Lung (tissue), 12 donors: ENCODE results near the gene GCNA. TPM values are rescaled to one million over a fixed set of nuclear protein-coding genes. Genes with fewer than 3 reads are reported as not detected.

Experiments used
- ATAC-seq: fragments of 200-7000 bp; cut with Tn5 transposase; one replicate; pipeline ENCODE4 v1.9.1; 2020; ENCODE audit warnings: moderate number of reproducible peaks; ENCODE audit not compliant: insufficient read depth, low FRiP score
- DNase-seq, 3 donors: peaks; one replicate each; pipeline ENCODE4 v3.0.0-alpha.2; 2013 to 2017
- H3K27ac ChIP-seq, 2 donors: one replicate each; pipeline ENCODE4 v1.5.1; 2013; ENCODE audit warnings: mild to moderate bottlenecking in 2 of 2, moderate library complexity in 2 of 2, control low read depth in 1 of 2, inconsistent platforms in 1 of 2, low read depth in 1 of 2, low read length in 1 of 2
- H3K27me3 ChIP-seq, 3 donors: one replicate each; pipeline ENCODE4 v1.5.1; 2013; ENCODE audit warnings: low read length in 2 of 3; ENCODE audit not compliant: control insufficient read depth in 3 of 3, insufficient read depth in 3 of 3
- H3K36me3 ChIP-seq, 4 donors: one replicate each; pipeline ENCODE4 v1.5.1; 2013; ENCODE audit warnings: low read length in 4 of 4, mild to moderate bottlenecking in 1 of 4, moderate library complexity in 1 of 4; ENCODE audit not compliant: control insufficient read depth in 4 of 4, insufficient read depth in 4 of 4
- H3K4me1 ChIP-seq, 5 donors: one replicate each; pipeline ENCODE4 v1.5.1; 2013; ENCODE audit warnings: low read length in 5 of 5, mild to moderate bottlenecking in 2 of 5, moderate library complexity in 1 of 5; ENCODE audit not compliant: control insufficient read depth in 5 of 5, insufficient read depth in 5 of 5
- H3K4me3 ChIP-seq: one replicate; pipeline ENCODE4 v1.5.1; 2013; ENCODE audit warnings: mild to moderate bottlenecking, control low read depth, moderate library complexity
- H3K9ac ChIP-seq, 2 donors: one replicate each; pipeline ENCODE4 v1.5.1; 2013; ENCODE audit warnings: low read length in 2 of 2, control low read depth in 1 of 2; ENCODE audit not compliant: insufficient read depth in 1 of 2
- H3K9me3 ChIP-seq, 4 donors: one replicate each; pipeline ENCODE4 v1.5.1; 2013; ENCODE audit warnings: low read length in 3 of 4, mild to moderate bottlenecking in 1 of 4, moderate library complexity in 1 of 4; ENCODE audit not compliant: control insufficient read depth in 4 of 4, insufficient read depth in 3 of 4
- WGBS, 2 donors: extraction: QIAGEN DNeasy Blood & Tissue Kit; methylation state at CpG; one replicate each; pipeline ENCODE4 v1.1.7; 2013; 5-methylcytosine and 5-hydroxymethylcytosine counted together
- polyA plus RNA-seq, 2 donors: library from polyadenylated mRNA; stranded (reverse); fragments of 200-250 nt; gene quantifications; one replicate each; pipeline ENCODE4 v1.2.1, GENCODE V29; 2013
- total RNA-seq, 2 donors: library from RNA; depleted of rRNA in 1 of 2; stranded (reverse); fragments of >200 nt in 1 of 2; gene quantifications; one replicate each; pipeline ENCODE4 v1.2.1, GENCODE V29; 2014 to 2021
- TF ChIP-seq, protein P1 (sequence below): IDR thresholded peaks from 2 replicates; pipeline ENCODE4 v1.5.1; 2012; ENCODE audit warnings: mild to moderate bottlenecking; ENCODE audit errors: control extremely low read depth, extremely low read depth
- donor health status: control.
- donor health status: control.
- donor health status: Bipolar disorder and iron deficiency.
- donor health status: healthy.
- donor health status: DM: yes; HTN: yes; CAD: no.

The GCNA gene
- total and polyA plus RNA-seq, 4 donors, result 0.92 to 3.7 (median 1.8) TPM

- Histone ChIP-seq H3K36me3 (peaks cover 3 to 25% (median 10%) of the 10 kb centered on the region in 4 donors), H3K27ac (no peak overlapping the region), H3K9me3 (peaks cover 0 to 2% (median under 1%) of the 10 kb centered on the region in 4 donors), H3K27me3 (no peaks in the 10 kb centered on the region), H3K4me1 (peaks cover 0 to 11% (median 0%) of the 10 kb centered on the region in 5 donors), H3K4me3 (no peak overlapping the region), H3K9ac (no peak overlapping the region)
- 82 to 90% methylated on average over 7 of the region's 7 CpGs for WGBS, 2 donors
- TF ChIP-seq, protein P1, sequence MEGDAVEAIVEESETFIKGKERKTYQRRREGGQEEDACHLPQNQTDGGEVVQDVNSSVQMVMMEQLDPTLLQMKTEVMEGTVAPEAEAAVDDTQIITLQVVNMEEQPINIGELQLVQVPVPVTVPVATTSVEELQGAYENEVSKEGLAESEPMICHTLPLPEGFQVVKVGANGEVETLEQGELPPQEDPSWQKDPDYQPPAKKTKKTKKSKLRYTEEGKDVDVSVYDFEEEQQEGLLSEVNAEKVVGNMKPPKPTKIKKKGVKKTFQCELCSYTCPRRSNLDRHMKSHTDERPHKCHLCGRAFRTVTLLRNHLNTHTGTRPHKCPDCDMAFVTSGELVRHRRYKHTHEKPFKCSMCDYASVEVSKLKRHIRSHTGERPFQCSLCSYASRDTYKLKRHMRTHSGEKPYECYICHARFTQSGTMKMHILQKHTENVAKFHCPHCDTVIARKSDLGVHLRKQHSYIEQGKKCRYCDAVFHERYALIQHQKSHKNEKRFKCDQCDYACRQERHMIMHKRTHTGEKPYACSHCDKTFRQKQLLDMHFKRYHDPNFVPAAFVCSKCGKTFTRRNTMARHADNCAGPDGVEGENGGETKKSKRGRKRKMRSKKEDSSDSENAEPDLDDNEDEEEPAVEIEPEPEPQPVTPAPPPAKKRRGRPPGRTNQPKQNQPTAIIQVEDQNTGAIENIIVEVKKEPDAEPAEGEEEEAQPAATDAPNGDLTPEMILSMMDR, result no peak
- ATAC-seq, result no peak
- no peak for DNase-seq
Measured at GRCh38 chrX:71547339-71547738, 30.9 kb upstream of the GCNA start.

DNA sequence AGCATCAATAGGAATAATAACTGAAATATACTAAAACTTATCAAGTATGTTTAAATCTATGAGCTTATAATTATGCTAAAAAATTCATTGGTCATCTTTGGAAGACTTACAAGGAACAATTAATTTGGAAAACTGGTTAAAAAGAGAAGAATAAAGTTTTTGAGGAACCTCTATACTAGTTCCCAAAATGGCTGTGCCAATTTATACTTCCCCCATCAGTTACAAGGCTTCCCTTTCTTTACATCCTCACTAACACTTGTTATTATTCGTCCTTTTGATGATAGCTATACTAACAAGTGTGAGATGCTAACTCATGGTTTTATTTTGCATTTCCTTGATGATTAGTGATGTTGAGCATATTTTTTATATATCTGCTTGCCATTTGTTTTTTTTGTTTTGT, 28.3 kb upstream of the GCNA start:
- H3K27ac ChIP-seq, result no peak overlapping the region
- TF ChIP-seq, protein P1, result no peak
- H3K4me3 ChIP-seq, result no peak overlapping the region
- peaks cover 6 to 29% (median 8%) of the 10 kb centered on the region in 4 donors for H3K36me3 ChIP-seq
- no peaks in the 10 kb centered on the region for H3K27me3 ChIP-seq
- no peak overlapping the region for H3K9ac ChIP-seq
- peaks cover 0 to 2% (median under 1%) of the 10 kb centered on the region in 4 donors for H3K9me3 ChIP-seq
- no peak for DNase-seq
- peaks cover 0 to 1% (median 0%) of the 10 kb centered on the region in 5 donors for H3K4me1 ChIP-seq
- no peak for ATAC-seq
- WGBS, 2 donors, result 23 to 53% methylated on average over 1 of the region's 1 CpG

DNA sequence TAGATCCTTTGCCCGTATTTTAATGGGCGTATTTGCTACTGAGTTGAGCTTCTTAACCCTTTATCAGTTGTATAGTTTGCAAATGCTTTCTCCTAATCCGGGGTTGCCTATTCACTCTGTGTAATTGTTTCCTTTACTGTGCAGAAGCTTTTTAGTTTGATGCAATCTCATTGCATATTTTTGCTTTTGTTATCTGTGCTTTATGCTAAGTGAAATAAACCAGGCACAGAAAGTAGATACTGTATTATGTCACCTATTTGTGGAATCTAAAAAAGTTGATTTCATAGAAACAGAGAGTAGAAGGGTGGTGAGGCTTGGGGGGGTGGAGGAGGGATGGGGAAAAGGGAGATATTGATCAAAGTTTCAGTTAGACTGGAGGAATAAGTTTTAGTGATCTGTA, 27.7 kb upstream of the GCNA start:
- Histone ChIP-seq H3K9ac (no peak overlapping the region), H3K4me3 (no peak overlapping the region), H3K4me1 (no peaks in the 10 kb centered on the region), H3K9me3 (peaks cover 0 to 2% (median under 1%) of the 10 kb centered on the region in 4 donors), H3K27ac (no peak overlapping the region), H3K36me3 (peaks cover 6 to 27% (median 9%) of the 10 kb centered on the region in 4 donors), H3K27me3 (no peaks in the 10 kb centered on the region)
- TF ChIP-seq, protein P1, result no peak
- DNase-seq, result no peak
- WGBS, 2 donors, result 81 to 85% methylated on average over 3 of the region's 3 CpGs
- no peak for ATAC-seq

DNA sequence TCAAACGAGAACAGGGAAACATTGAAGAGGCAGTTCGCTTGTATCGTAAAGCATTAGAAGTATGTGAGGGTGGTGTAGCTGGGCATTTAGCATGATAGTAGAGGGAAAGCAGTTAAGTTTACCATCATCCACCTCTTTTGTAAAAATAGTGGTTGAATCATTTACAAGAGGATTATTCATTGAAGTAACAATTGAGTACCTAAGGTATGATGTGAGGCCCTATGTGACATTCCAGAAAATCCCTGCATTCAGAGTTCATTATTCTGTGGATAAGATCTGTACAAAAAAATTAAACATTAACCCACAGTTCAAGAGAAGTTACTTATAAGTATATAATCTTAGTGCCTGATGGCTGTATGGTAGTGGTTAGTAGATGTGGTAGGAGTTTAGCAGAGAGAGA, 22.2 kb upstream of the GCNA start:
- Histone ChIP-seq H3K27me3 (no peaks in the 10 kb centered on the region), H3K9me3 (no peaks in the 10 kb centered on the region), H3K27ac (no peak overlapping the region), H3K36me3 (peaks cover 0 to 22% (median 15%) of the 10 kb centered on the region in 4 donors), H3K4me3 (no peak overlapping the region), H3K9ac (no peak overlapping the region), H3K4me1 (no peaks in the 10 kb centered on the region)
- 89 to 93% methylated on average over 3 of the region's 3 CpGs for WGBS, 2 donors
- TF ChIP-seq, protein P1, result no peak
- DNase-seq (no peak), ATAC-seq (no peak)
